NB4 (cell line): Measurements from ENCODE around the gene SLMAP.

Source experiments
- DNase-seq: peaks from one replicate; pipeline ENCODE4 v3.0.0; 2010; ENCODE audit warnings: low read depth
- H3K4me3 ChIP-seq: one replicate; pipeline ENCODE4 v1.5.1; 2011; ENCODE audit warnings: mild to moderate bottlenecking, low read depth, low read length, moderate library complexity
- MAX ChIP-seq: IDR thresholded peaks from 2 replicates; pipeline ENCODE4 v1.6.1; 2011; ENCODE audit warnings: low read depth, low read length
- MYC ChIP-seq: IDR thresholded peaks from 2 replicates; pipeline ENCODE4 v1.6.1; 2011; ENCODE audit warnings: low read depth, low read length
- POLR2A ChIP-seq: IDR thresholded peaks from 2 replicates; pipeline ENCODE4 v1.6.1; 2011; ENCODE audit warnings: mild to moderate bottlenecking; ENCODE audit not compliant: insufficient read length; ENCODE audit errors: extremely low read depth
- TF ChIP-seq, protein P1 (sequence below): IDR thresholded peaks from one replicate; pipeline ENCODE4 v1.5.1; 2012; ENCODE audit warnings: low read depth, low read length

Gene SLMAP

GRCh38 chr3:57717205-57717868 lies 38.8 kb upstream of the SLMAP start:
- TF ChIP-seq MYC (no peak), MAX (no peak), POLR2A (no peak)
- TF ChIP-seq, protein P1, sequence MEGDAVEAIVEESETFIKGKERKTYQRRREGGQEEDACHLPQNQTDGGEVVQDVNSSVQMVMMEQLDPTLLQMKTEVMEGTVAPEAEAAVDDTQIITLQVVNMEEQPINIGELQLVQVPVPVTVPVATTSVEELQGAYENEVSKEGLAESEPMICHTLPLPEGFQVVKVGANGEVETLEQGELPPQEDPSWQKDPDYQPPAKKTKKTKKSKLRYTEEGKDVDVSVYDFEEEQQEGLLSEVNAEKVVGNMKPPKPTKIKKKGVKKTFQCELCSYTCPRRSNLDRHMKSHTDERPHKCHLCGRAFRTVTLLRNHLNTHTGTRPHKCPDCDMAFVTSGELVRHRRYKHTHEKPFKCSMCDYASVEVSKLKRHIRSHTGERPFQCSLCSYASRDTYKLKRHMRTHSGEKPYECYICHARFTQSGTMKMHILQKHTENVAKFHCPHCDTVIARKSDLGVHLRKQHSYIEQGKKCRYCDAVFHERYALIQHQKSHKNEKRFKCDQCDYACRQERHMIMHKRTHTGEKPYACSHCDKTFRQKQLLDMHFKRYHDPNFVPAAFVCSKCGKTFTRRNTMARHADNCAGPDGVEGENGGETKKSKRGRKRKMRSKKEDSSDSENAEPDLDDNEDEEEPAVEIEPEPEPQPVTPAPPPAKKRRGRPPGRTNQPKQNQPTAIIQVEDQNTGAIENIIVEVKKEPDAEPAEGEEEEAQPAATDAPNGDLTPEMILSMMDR, result no peak
- DNase-seq, result no peak
- H3K4me3 ChIP-seq, result no peak overlapping the region

DNA sequence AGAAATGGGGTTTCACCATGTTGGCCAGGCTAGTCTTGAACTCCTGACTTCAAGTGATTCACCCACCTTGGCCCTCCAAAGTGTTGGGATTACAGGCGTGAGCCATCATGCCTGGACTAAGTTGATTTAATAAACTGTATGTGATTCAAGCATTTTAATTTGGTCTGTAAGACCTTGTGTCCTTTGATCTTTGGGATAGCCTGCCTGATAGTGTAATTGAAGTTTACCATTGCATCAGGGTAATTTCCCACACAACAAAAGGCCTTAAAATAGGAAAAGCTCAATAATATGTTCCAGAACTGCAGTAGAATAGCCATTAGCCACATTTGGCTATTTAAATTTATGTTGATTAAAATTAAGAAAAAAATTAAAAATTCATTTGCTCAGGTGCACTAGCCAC lies 38.0 kb upstream of the SLMAP start:
- no peak overlapping the region for H3K4me3 ChIP-seq
- no peak for TF ChIP-seq POLR2A
- DNase-seq, result no peak

DNA sequence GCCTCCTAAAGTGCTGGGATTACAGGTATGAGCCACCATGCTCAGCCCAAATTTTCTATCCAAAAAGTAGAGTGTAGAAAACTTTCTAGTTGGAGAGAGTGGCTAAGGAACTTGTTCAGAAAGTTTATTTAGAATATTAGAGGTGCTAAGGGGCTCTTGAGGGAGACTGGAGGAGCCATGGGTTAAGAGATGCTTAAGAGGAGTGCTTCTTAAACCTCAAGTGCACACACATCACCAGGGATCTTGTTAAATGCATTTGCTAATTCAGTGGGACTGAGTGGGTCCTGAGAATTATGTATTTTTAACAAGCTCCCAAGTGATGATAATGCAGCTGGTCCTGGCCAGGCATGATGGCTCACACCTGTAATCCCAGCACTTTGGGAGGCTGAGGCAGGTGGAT lies 29.7 kb upstream of the SLMAP start:
- DNase-seq, result no peak
- TF ChIP-seq POLR2A (no peak), MAX (no peak), MYC (no peak)
- TF ChIP-seq, protein P1, result no peak
- H3K4me3 ChIP-seq, result no peak overlapping the region

- no peak for DNase-seq
- H3K4me3 ChIP-seq, result no peak overlapping the region
- TF ChIP-seq MAX (no peak), POLR2A (no peak)
These were observed 29.0 kb upstream of the SLMAP start for GRCh38 chr3:57727106-57727505.

- DNase-seq, result peak; percentile 82
- no peak overlapping the region for H3K4me3 ChIP-seq
- 0 out of 2 replicates have a peak, but pooled peaks have one; percentile 2 for TF ChIP-seq MYC
- TF ChIP-seq POLR2A, result no peak
These were observed 26.6 kb upstream of the SLMAP start for GRCh38 chr3:57729334-57730045.

DNA sequence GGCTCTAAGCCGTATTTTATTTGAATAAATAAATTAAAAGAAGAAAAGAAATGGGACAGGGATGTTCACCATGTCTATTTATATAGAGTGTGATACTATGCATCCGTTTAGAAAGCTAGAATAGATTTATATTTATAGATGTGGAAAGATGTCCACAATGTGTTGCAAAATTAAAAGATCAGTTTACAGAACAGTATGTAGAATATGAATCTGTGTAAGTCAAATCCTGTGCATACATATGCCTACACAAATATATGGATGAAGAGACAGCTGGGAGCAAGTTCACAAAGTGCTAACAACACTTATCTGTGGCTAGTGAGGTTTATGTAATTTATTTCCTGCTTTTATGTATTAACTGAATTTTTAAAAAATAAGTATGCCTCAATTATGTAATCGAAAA lies 25.4 kb upstream of the SLMAP start:
- DNase-seq, result no peak
- no peak overlapping the region for H3K4me3 ChIP-seq
- TF ChIP-seq POLR2A (no peak), MYC (no peak), MAX (no peak)
- TF ChIP-seq, protein P1, result no peak

DNA sequence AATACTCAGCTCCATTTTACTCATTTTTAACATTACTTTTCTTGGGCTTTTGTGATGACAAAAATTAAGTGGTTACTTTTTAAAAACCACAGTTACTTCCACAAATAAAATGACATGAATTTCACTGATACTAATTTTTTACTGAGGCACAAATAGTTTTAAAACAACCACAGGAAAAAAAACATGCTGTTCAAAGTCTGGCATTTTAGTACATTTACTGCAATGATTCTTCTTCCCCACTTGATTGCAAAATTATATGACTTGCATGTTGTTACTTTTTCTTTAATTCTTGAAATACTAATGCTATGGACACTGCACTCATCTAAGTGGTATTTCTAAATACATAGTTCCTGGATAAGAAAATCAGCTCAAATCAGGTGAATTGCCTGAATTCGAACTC lies 24.8 kb upstream of the SLMAP start:
- H3K4me3 ChIP-seq, result no peak overlapping the region
- no peak for DNase-seq
- TF ChIP-seq, protein P1, result no peak
- no peak for TF ChIP-seq MYC
- TF ChIP-seq MAX, result no peak
- no peak for TF ChIP-seq POLR2A
